WTC11 (cell line): Measurements from ENCODE around the gene POLDIP2. TPM values are rescaled to one million over a fixed set of nuclear protein-coding genes. Genes with fewer than 3 reads are reported as not detected.

Experiments
- ATAC-seq: fragments of 200-7000 bp; cut with Tn5 transposase; 2 replicates; pipeline ENCODE4 v1.10.0; 2021; ENCODE audit warnings: mild to moderate bottlenecking, moderate library complexity
- CTCF ChIA-PET: fragments of 300-600 bp; sonication (Branson Sonifier 250); formaldehyde crosslinking; loops from one replicate; lab custom pipeline; 2021; ENCODE audit warnings: antibody characterized with exemption; lab: Charles Lee
- POLR2A ChIA-PET: fragments of 350-600 bp; sonication (Branson Sonifier 250); formaldehyde crosslinking; loops from one replicate; lab custom pipeline; 2021; ENCODE audit warnings: antibody characterized with exemption; lab: Charles Lee
- DNase-seq: peaks from one replicate; pipeline ENCODE4 v3.0.0; 2021; ENCODE audit warnings: low spot score
- H3K27ac Mint-ChIP-seq: 2 replicates; pipeline ENCODE4 v1.8.0; 2021; ENCODE audit warnings: mixed read lengths
- H3K27me3 Mint-ChIP-seq: 2 replicates; pipeline ENCODE4 v1.8.0; 2021; ENCODE audit warnings: low read depth, mild to moderate bottlenecking, moderate library complexity, mixed read lengths
- H3K36me3 Mint-ChIP-seq: 2 replicates; pipeline ENCODE4 v1.8.0; 2021; ENCODE audit warnings: mixed read lengths
- H3K4me1 Mint-ChIP-seq: 2 replicates; pipeline ENCODE4 v1.8.0; 2022; ENCODE audit warnings: mixed read lengths
- H3K4me3 Mint-ChIP-seq: 2 replicates; pipeline ENCODE4 v1.8.0; 2021; ENCODE audit warnings: mild to moderate bottlenecking, moderate library complexity, mixed read lengths
- H3K9me3 Mint-ChIP-seq: 2 replicates; pipeline ENCODE4 v1.8.0; 2021; ENCODE audit warnings: mixed read lengths
- CREB1 ChIP-seq: sonication (generic); formaldehyde crosslinking; IDR thresholded peaks from 2 replicates; pipeline ENCODE4 v1.8.0; 2023; ENCODE audit warnings: mild to moderate bottlenecking, missing genetic modification reagents
- ELF4 ChIP-seq: sonication (generic); formaldehyde crosslinking; IDR thresholded peaks from 2 replicates; pipeline ENCODE4 v1.8.1; 2022; ENCODE audit warnings: low read depth, mild to moderate bottlenecking, moderate library complexity, missing genetic modification reagents
- GABPB1 ChIP-seq: sonication (generic); formaldehyde crosslinking; IDR thresholded peaks from 2 replicates; pipeline ENCODE4 v1.8.1; 2023; ENCODE audit warnings: mild to moderate bottlenecking, missing genetic modification reagents
- HMGA2 ChIP-seq: fragments of 250-450 bp; sonication (Bioruptor Pico); IDR thresholded peaks from 2 replicates; pipeline ENCODE4 v1.4.0; 2021; ENCODE audit warnings: mild to moderate bottlenecking, moderate library complexity
- NFATC4 ChIP-seq: fragments of 250-450 bp; sonication (Bioruptor Pico); IDR thresholded peaks from 2 replicates; pipeline ENCODE4 v1.9.0; 2021; ENCODE audit warnings: mild to moderate bottlenecking
- SP1 ChIP-seq: sonication (generic); formaldehyde crosslinking; conservative IDR thresholded peaks from 2 replicates; pipeline ENCODE4 v1.8.1; 2022; ENCODE audit warnings: missing genetic modification reagents
- ZNF121 ChIP-seq: sonication (generic); formaldehyde crosslinking; IDR thresholded peaks from 2 replicates; pipeline ENCODE4 v1.8.0; 2023; ENCODE audit warnings: missing genetic modification reagents
- ZNF317 ChIP-seq: sonication (generic); formaldehyde crosslinking; IDR thresholded peaks from 2 replicates; pipeline ENCODE4 v1.8.1; 2023; ENCODE audit warnings: low read depth, mild to moderate bottlenecking, moderate library complexity, missing genetic modification reagents, borderline replicate concordance
- total RNA-seq: library from RNA; stranded (reverse); gene quantifications from 3 replicates; pipeline ENCODE4 v1.2.3, GENCODE V29; 2021
- TF ChIP-seq, protein P1 (sequence below): fragments of 250-450 bp; sonication (Bioruptor Pico); conservative IDR thresholded peaks from 2 replicates; pipeline ENCODE4 v1.9.0; 2021; ENCODE audit warnings: mild to moderate bottlenecking
- TF ChIP-seq, protein P2 (sequence below): sonication (generic); formaldehyde crosslinking; conservative IDR thresholded peaks from 2 replicates; pipeline ENCODE4 v1.8.1; 2022; ENCODE audit warnings: mild to moderate bottlenecking, missing genetic modification reagents
- TF ChIP-seq, protein P3 (sequence below): fragments of 250-450 bp; sonication (Bioruptor Pico); IDR thresholded peaks from 2 replicates; pipeline ENCODE4 v1.9.0; 2021; ENCODE audit warnings: moderate library complexity, mild to moderate bottlenecking, inconsistent platforms, borderline replicate concordance
- TF ChIP-seq, protein P4 (sequence below): sonication (generic); formaldehyde crosslinking; IDR thresholded peaks from 2 replicates; pipeline ENCODE4 v1.8.1; 2023; ENCODE audit warnings: mild to moderate bottlenecking, missing genetic modification reagents, moderate library complexity
- TF ChIP-seq, protein P5 (sequence below): sonication (generic); formaldehyde crosslinking; IDR thresholded peaks from 2 replicates; pipeline ENCODE4 v1.8.1; 2023; ENCODE audit warnings: mild to moderate bottlenecking, missing genetic modification reagents, borderline replicate concordance

The POLDIP2 gene
- total RNA-seq, 1 experiment from 2014 or later, result 85.4 TPM

DNA sequence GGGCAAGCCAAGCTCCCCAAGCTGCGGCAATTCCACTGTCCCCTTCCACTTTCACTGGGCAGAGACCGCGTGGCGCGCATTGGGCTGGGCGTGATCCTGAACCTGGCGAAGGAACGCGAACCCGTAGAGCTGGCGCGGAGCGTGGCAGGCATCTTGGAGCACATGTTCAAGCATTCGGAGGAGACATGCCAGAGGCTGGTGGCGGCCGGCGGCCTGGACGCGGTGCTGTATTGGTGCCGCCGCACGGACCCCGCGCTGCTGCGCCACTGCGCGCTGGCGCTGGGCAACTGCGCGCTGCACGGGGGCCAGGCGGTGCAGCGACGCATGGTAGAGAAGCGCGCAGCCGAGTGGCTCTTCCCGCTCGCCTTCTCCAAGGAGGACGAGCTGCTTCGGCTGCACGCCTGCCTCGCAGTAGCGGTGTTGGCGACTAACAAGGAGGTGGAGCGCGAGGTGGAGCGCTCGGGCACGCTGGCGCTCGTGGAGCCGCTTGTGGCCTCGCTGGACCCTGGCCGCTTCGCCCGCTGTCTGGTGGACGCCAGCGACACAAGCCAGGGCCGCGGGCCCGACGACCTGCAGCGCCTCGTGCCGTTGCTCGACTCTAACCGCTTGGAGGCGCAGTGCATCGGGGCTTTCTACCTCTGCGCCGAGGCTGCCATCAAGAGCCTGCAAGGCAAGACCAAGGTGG is 24.0 kb upstream of the POLDIP2 start (continued):
- TF ChIP-seq ZNF121 (CRISPR knock-in tag), result no peak
- no peak for TF ChIP-seq ELF4 (CRISPR knock-in tag)
- TF ChIP-seq, protein P1, sequence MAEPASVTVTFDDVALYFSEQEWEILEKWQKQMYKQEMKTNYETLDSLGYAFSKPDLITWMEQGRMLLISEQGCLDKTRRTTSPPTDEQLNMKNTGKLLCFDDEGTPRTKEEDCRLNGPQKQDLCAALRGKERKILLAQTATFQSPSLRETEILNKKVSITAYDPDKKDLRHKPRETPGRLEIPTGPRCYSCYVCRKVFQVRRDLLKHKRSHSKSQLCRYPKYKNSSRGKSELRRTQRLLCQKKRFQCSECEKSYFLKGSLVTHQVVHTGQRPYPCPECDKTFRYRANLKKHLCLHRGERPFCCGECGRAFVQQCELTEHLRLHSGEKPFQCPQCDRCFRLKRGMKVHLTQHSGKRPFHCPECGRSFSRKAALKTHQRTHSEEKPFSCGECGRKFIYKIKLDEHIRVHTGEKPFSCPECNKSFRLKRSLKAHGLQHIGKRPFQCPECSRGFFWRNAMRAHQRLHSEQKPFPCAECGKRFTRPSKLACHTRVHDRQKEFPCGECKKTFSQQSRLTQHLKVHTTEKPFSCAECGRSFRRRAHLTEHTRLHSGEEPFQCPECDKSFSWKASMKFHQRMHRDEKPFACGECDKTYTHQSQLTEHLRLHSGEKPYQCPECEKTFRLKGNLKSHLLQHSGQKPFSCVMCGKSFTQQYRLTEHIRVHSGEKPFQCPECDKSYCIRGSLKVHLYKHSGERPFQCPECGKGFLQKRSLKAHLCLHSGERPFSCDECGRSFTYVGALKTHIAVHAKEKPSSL (CRISPR knock-in tag), result no peak
- no peak for TF ChIP-seq HMGA2 (CRISPR knock-in tag)
- TF ChIP-seq, protein P2, sequence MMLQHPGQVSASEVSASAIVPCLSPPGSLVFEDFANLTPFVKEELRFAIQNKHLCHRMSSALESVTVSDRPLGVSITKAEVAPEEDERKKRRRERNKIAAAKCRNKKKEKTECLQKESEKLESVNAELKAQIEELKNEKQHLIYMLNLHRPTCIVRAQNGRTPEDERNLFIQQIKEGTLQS (CRISPR knock-in tag), result no peak; the same call in 1 of the 2 replicates
- TF ChIP-seq, protein P3, sequence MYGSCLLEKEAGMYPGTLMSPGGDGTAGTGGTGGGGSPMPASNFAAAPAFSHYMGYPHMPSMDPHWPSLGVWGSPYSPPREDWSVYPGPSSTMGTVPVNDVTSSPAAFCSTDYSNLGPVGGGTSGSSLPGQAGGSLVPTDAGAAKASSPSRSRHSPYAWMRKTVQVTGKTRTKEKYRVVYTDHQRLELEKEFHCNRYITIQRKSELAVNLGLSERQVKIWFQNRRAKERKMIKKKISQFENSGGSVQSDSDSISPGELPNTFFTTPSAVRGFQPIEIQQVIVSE, result no peak
- no peak for TF ChIP-seq ZNF317 (CRISPR knock-in tag)
- TF ChIP-seq, protein P4, sequence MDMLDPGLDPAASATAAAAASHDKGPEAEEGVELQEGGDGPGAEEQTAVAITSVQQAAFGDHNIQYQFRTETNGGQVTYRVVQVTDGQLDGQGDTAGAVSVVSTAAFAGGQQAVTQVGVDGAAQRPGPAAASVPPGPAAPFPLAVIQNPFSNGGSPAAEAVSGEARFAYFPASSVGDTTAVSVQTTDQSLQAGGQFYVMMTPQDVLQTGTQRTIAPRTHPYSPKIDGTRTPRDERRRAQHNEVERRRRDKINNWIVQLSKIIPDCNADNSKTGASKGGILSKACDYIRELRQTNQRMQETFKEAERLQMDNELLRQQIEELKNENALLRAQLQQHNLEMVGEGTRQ, result no peak; the same call in 1 of the 2 replicates
- TF ChIP-seq NFATC4 (CRISPR knock-in tag), result no peak

DNA sequence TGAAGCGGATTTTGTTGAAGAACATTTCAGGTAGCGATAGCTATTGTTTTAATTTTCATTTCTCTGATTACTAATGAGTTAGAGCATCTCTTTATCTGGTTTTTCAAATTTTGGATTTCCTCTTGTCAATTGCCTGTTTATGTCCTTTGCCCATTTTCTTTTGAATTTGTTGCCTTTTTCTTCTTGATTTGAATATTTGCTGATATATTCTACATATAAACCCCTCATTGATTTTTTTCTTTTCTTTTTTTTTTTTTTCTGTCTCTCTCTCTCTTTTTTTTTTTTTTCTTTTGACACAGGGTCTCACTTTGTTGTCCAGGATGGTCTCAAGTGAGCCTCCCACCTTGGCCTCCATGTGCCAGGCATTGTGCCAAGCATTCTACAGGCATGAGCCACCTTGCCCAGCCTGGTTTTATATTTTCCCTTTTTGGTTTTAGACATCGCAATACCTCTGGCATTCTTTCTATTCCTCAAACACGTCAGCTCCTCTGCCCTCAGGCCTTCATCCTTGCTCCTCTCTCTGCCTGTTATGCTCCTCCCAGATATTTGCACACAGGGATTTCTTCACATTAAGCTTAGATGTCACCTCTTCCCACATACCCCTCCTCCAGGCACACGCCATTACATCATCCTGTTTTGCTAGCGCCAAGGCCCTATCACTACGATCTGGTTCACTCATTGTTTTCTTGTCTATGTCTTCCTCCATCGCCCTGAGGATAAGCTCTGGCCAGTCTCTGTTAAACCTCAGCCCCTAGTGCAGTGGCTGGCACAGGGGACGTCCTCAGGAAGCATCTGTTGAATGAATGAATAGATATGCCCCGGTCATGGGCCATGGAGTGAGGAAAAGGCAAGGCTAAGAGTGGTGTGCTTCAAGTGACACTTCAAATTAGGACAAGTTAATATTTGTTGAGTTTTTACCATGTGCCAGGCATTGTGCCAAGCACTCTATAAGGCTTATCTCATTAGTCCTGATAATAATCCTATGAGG is 22.8 kb upstream of the POLDIP2 start:
- H3K9me3 Mint-ChIP-seq, result no peaks in the 10 kb centered on the region
- H3K4me1 Mint-ChIP-seq, result peaks cover 8% of the 10 kb centered on the region
- CTCF ChIA-PET, result interaction anchor here (0.6 to 6.9 kb wide), 5 partner anchors 25 to 164 kb away, joined by 3 to 63 read pairs (median 3); no protein-coding TSS in a partner anchor
- POLR2A ChIA-PET, result interaction anchor here (0.7 to 0.9 kb wide), 2 partner anchors 10 to 1304 kb away, joined by 7 read pairs; partner anchors contain the start of gene VTN
- DNase-seq (no peak), ATAC-seq (no peak)
- H3K36me3 Mint-ChIP-seq, result peaks cover 2% of the 10 kb centered on the region; the same call in 1 of the 2 replicates
- no peak overlapping the region for H3K4me3 Mint-ChIP-seq
- peaks cover 75% of the 10 kb centered on the region for H3K27me3 Mint-ChIP-seq
- no peak overlapping the region for H3K27ac Mint-ChIP-seq
- TF ChIP-seq SP1 (CRISPR knock-in tag) (no peak), CREB1 (no peak), GABPB1 (CRISPR knock-in tag) (peak; percentile 95)
- TF ChIP-seq, all 79 proteins: peak for 1

DNA sequence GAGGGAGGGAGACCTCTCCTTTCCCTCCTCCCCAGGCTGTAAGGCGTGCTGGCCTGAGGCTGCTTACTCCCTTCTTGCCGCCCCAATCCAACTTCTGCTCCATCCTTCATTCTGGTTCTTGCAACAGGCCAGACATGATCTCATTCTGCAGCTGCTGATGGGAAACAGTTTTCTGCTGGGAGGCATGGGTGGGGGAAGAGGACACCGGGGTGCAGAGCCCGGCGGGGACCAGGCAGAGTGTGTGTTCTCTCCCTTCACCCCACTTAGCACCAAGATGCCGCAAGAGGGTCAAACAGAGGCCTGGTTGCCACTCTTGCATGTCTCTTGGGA is 15.6 kb upstream of the POLDIP2 start:
- H3K4me3 Mint-ChIP-seq, result peak overlapping the region; percentile 58
- TF ChIP-seq, protein P5, sequence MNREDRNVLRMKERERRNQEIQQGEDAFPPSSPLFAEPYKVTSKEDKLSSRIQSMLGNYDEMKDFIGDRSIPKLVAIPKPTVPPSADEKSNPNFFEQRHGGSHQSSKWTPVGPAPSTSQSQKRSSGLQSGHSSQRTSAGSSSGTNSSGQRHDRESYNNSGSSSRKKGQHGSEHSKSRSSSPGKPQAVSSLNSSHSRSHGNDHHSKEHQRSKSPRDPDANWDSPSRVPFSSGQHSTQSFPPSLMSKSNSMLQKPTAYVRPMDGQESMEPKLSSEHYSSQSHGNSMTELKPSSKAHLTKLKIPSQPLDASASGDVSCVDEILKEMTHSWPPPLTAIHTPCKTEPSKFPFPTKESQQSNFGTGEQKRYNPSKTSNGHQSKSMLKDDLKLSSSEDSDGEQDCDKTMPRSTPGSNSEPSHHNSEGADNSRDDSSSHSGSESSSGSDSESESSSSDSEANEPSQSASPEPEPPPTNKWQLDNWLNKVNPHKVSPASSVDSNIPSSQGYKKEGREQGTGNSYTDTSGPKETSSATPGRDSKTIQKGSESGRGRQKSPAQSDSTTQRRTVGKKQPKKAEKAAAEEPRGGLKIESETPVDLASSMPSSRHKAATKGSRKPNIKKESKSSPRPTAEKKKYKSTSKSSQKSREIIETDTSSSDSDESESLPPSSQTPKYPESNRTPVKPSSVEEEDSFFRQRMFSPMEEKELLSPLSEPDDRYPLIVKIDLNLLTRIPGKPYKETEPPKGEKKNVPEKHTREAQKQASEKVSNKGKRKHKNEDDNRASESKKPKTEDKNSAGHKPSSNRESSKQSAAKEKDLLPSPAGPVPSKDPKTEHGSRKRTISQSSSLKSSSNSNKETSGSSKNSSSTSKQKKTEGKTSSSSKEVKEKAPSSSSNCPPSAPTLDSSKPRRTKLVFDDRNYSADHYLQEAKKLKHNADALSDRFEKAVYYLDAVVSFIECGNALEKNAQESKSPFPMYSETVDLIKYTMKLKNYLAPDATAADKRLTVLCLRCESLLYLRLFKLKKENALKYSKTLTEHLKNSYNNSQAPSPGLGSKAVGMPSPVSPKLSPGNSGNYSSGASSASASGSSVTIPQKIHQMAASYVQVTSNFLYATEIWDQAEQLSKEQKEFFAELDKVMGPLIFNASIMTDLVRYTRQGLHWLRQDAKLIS (CRISPR knock-in tag), result no peak
- ChIA-PET POLR2A (interaction anchor here (1.4 kb wide), 1 partner anchor 37 kb away, joined by 3 read pairs; the partner anchor contains the start of genes IFT20 and TNFAIP1), CTCF (interaction anchor here (1.0 to 1.1 kb wide), 2 partner anchors 44 to 51 kb away, joined by 3 to 4 read pairs; no protein-coding TSS in a partner anchor)
- DNase-seq (no peak), ATAC-seq (no peak)
- H3K27me3 Mint-ChIP-seq, result peaks cover 46% of the 10 kb centered on the region
- no peaks in the 10 kb centered on the region for H3K9me3 Mint-ChIP-seq
- H3K27ac Mint-ChIP-seq, result no peak overlapping the region
- no peaks in the 10 kb centered on the region for H3K36me3 Mint-ChIP-seq
- H3K4me1 Mint-ChIP-seq, result peaks cover 21% of the 10 kb centered on the region
